Panc1 (cell line): ENCODE results near the gene ZNF534. TPM values are rescaled to one million over a fixed set of nuclear protein-coding genes. Genes with fewer than 3 reads are reported as not detected.
A peak's percentile ranks its signal among the peaks of the same experiment; 100 is the strongest.

Experiments
- ATAC-seq: fragments of 200-7000 bp; cut with Tn5 transposase; 2 replicates; pipeline ENCODE4 v1.9.1; 2020; ENCODE audit warnings: mild to moderate bottlenecking, moderate library complexity
- BruUV-seq: library from RNA; stranded (reverse); fragments of 400-500 nt; replicated peaks from 2 replicates; lab custom pipeline; 2021; lab: Mats Ljungman, UMichigan
- CTCF ChIA-PET: fragments of 300-600 bp; sonication (Branson Sonifier 250); formaldehyde crosslinking; loops from one replicate; lab custom pipeline; 2022; ENCODE audit warnings: antibody characterized with exemption; lab: Charles Lee
- POLR2A ChIA-PET: fragments of 300-600 bp; sonication (Branson Sonifier 250); formaldehyde crosslinking; loops from one replicate; lab custom pipeline; 2022; ENCODE audit warnings: antibody characterized with exemption; lab: Charles Lee
- DNase-seq: peaks from one replicate; pipeline ENCODE4 v3.0.0-alpha.2; 2010; ENCODE audit warnings: low read depth, low spot score
- H3K27ac ChIP-seq: 2 replicates; pipeline ENCODE4 v1.5.1; 2011; ENCODE audit warnings: mild to moderate bottlenecking, low read length, inconsistent platforms
- H3K27me3 ChIP-seq: fragments of 200-500 bp; sonication (Bioruptor generic); 2 replicates; pipeline ENCODE4 v1.6.0; 2014; ENCODE audit warnings: low read length, inconsistent platforms; ENCODE audit not compliant: control insufficient read depth, insufficient read depth
- H3K36me3 ChIP-seq: fragments of 200-500 bp; sonication (Bioruptor generic); 2 replicates; pipeline ENCODE4 v1.5.1; 2014; ENCODE audit warnings: inconsistent platforms, mild to moderate bottlenecking, low read length, moderate library complexity; ENCODE audit not compliant: control insufficient read depth, insufficient read depth
- H3K4me1 ChIP-seq: 2 replicates; pipeline ENCODE4 v1.5.1; 2011; ENCODE audit warnings: inconsistent platforms, mild to moderate bottlenecking, low read length, moderate library complexity; ENCODE audit not compliant: control insufficient read depth, insufficient read depth
- H3K4me3 ChIP-seq, 2 experiments: 2 replicates each; pipeline ENCODE4 v1.5.1; 2011 to 2012; ENCODE audit warnings: low read depth in 2 of 2, low read length in 2 of 2, mild to moderate bottlenecking in 2 of 2, inconsistent platforms in 1 of 2, moderate library complexity in 1 of 2
- H3K9me3 ChIP-seq: fragments of 200-500 bp; sonication (Bioruptor generic); 2 replicates; pipeline ENCODE4 v1.5.1; 2014; ENCODE audit warnings: low read depth, mild to moderate bottlenecking, inconsistent platforms, low read length, moderate library complexity; ENCODE audit not compliant: control insufficient read depth, insufficient read depth
- POLR2AphosphoS5 ChIP-seq: IDR thresholded peaks from 2 replicates; pipeline ENCODE4 v1.6.1; 2012; ENCODE audit warnings: mild to moderate bottlenecking, low read depth, low read length, moderate library complexity
- SIN3A ChIP-seq: IDR thresholded peaks from 2 replicates; pipeline ENCODE4 v1.6.1; 2012; ENCODE audit warnings: low read depth, mild to moderate bottlenecking, low read length, moderate library complexity, borderline replicate concordance; ENCODE audit not compliant: insufficient read depth
- TCF7L2 ChIP-seq: IDR thresholded peaks from 2 replicates; pipeline ENCODE4 v1.6.1; 2011; ENCODE audit warnings: mild to moderate bottlenecking, low read depth, low read length, inconsistent platforms
- in situ Hi-C: cut with HindIII; loops from 2 replicates; pipeline ENCODE4 v1.10.0; 2016; ENCODE audit warnings: low sequenced_read_pairs, low pct_unique_long_range_greater_than_20kb
- intact Hi-C: fragments of 100-400 bp; cut with micrococcal nuclease; formaldehyde crosslinking; loops from one replicate; pipeline ENCODE4 v1.10.0; 2022; ENCODE audit not compliant: unreplicated experiment
- total RNA-seq: library from RNA; stranded (reverse); gene quantifications from one replicate; pipeline ENCODE4 v1.2.1, GENCODE V29; 2021; ENCODE audit not compliant: unreplicated experiment
- TF ChIP-seq, protein P1 (sequence below), 2 experiments: IDR thresholded peaks; 2 replicates each; pipeline ENCODE4 v1.6.1; 2011 to 2012; ENCODE audit warnings: low read depth in 2 of 2, control low read depth in 1 of 2, low read length in 1 of 2, mild to moderate bottlenecking in 1 of 2, moderate library complexity in 1 of 2; ENCODE audit not compliant: insufficient read depth in 1 of 2
- TF ChIP-seq, protein P2 (sequence below): fragments of 450-650 bp; IDR thresholded peaks from 2 replicates; pipeline ENCODE4 v1.5.1; 2017; ENCODE audit warnings: mild to moderate bottlenecking

The ZNF534 gene
- total RNA-seq, 1 experiment from 2014 or later: not detected

DNA sequence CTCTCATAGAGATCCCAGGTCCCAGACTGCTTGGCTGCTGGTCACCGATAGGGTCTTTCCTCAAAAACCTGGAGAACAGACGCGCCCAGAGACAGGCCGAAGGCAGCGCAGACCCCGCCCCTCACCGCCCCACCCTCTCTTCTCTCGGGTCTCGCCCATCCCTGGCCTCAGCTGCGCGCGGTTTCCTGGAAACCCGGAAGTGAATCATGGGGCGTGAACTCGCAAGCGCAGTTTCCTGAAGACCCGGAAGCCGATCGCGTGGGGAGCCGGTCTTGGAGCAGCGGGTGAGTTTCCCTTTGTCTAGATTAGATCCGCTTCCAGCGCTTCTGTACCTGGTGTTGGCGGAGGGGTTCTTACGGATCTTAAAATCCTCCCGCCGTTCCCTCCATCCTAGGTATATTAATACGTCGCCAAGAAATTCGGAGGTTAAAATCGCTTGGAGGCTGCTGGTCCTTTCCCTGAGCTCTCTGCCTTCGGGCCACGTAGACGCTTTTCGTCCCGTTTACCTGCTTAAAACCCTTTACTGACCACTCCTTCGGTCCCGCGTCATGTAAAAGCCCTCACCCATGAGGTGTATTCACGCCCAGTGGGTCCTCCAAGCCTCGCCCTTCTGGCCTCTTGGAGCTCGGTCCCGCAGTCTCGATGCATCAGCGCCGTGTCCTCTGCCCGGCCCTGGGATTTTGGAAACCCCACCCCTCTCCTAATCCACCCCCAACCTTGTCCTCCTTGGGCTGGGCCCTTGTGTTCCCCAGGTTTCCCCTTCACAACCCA, 24.6 kb downstream of the ZNF534 start, which contains the start of gene ZNF578:
Gene ZNF578, plus strand, starts transcription at position 230 of the 771 bp plus-strand sequence. CDS start 48,293 bp downstream, outside the sequence.
- H3K4me1 ChIP-seq: no peaks in the 10 kb centered on the region
- peaks cover 8% of the 10 kb centered on the region; the same call in 1 of the 2 replicates for H3K9me3 ChIP-seq
- no peak for ATAC-seq
- in situ Hi-C loops: no loop called here
- H3K27me3 ChIP-seq: no peaks in the 10 kb centered on the region
- POLR2A ChIA-PET: no interaction called here
- TF ChIP-seq, protein P1, sequence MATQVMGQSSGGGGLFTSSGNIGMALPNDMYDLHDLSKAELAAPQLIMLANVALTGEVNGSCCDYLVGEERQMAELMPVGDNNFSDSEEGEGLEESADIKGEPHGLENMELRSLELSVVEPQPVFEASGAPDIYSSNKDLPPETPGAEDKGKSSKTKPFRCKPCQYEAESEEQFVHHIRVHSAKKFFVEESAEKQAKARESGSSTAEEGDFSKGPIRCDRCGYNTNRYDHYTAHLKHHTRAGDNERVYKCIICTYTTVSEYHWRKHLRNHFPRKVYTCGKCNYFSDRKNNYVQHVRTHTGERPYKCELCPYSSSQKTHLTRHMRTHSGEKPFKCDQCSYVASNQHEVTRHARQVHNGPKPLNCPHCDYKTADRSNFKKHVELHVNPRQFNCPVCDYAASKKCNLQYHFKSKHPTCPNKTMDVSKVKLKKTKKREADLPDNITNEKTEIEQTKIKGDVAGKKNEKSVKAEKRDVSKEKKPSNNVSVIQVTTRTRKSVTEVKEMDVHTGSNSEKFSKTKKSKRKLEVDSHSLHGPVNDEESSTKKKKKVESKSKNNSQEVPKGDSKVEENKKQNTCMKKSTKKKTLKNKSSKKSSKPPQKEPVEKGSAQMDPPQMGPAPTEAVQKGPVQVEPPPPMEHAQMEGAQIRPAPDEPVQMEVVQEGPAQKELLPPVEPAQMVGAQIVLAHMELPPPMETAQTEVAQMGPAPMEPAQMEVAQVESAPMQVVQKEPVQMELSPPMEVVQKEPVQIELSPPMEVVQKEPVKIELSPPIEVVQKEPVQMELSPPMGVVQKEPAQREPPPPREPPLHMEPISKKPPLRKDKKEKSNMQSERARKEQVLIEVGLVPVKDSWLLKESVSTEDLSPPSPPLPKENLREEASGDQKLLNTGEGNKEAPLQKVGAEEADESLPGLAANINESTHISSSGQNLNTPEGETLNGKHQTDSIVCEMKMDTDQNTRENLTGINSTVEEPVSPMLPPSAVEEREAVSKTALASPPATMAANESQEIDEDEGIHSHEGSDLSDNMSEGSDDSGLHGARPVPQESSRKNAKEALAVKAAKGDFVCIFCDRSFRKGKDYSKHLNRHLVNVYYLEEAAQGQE (IDR thresholded peaks at IDR 0.05; ENCODE audit: insufficient read depth in 1 of 2, low read depth in 2 of 2, low read length in 1 of 2): no peak
- TF ChIP-seq, protein P2, sequence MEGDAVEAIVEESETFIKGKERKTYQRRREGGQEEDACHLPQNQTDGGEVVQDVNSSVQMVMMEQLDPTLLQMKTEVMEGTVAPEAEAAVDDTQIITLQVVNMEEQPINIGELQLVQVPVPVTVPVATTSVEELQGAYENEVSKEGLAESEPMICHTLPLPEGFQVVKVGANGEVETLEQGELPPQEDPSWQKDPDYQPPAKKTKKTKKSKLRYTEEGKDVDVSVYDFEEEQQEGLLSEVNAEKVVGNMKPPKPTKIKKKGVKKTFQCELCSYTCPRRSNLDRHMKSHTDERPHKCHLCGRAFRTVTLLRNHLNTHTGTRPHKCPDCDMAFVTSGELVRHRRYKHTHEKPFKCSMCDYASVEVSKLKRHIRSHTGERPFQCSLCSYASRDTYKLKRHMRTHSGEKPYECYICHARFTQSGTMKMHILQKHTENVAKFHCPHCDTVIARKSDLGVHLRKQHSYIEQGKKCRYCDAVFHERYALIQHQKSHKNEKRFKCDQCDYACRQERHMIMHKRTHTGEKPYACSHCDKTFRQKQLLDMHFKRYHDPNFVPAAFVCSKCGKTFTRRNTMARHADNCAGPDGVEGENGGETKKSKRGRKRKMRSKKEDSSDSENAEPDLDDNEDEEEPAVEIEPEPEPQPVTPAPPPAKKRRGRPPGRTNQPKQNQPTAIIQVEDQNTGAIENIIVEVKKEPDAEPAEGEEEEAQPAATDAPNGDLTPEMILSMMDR: no peak
- TF ChIP-seq SIN3A: no peak
- no peak for TF ChIP-seq TCF7L2
- TF ChIP-seq POLR2AphosphoS5: no peak
- H3K4me3 ChIP-seq: peak within 1 kb of the TSS in 1 of 2 experiments; percentile 31; a peak in 1 of 4 replicates
- DNase-seq: no peak
- intact Hi-C loops: no loop called here
- no peaks in the 10 kb centered on the region for H3K36me3 ChIP-seq
- no TSS peak for BruUV-seq
- CTCF ChIA-PET: no interaction called here
- no peak within 1 kb of the TSS for H3K27ac ChIP-seq

DNA sequence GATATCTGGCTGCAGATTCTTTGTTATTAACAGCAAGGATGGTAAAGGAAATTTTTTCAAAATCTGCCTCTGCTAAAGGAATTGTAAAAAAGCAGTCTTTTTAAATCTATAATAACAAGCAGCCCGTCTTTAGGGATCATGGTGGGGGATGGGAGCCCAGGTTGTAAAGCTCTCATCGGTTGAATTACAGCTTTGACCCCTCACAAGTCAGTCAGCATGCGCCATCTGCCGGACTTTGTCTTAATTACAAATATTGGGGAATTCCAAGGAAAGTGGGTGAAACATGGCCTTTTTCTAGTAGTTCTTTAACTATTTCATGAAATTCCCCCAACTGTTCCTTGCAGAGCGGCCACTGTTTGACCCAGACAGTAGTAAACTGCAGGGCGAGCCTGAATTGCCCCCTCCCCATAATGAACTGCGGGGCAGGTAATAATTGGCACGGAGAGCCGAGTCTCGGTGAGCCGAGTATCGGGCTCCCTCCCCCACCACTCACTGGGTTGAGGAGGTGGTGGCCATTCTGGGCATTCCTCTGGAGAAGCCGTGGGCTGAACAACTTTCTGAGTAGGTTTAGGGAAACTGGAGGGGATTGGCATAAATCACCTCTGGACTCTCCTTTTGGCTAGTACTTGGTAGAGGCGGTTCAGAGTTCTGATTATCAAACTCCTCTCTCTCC, 36.0 kb downstream of the ZNF534 start:
- H3K9me3 ChIP-seq: peaks cover 24% of the 10 kb centered on the region
- ChIA-PET CTCF (no interaction called here), POLR2A (no interaction called here)
- intact Hi-C loops (no loop called here), in situ Hi-C loops (no loop called here)
- no peaks in the 10 kb centered on the region for H3K36me3 ChIP-seq
- no TSS peak for BruUV-seq
- no peak overlapping the region for H3K4me3 ChIP-seq
- H3K4me1 ChIP-seq: no peaks in the 10 kb centered on the region
- no peak overlapping the region for H3K27ac ChIP-seq
- ATAC-seq (no peak), DNase-seq (no peak)
- no peaks in the 10 kb centered on the region for H3K27me3 ChIP-seq
- TF ChIP-seq, protein P2: peak; percentile 15
- TF ChIP-seq SIN3A: no peak
